HG03175 (cell line): ENCODE measurements around the gene HCN4.

ENCODE experiments used
- ATAC-seq: cut with Tn5 transposase; IDR thresholded peaks from one replicate; pipeline ENCODE4 v1.9.1; 2021; ENCODE audit warnings: mild to moderate bottlenecking, moderate library complexity; ENCODE audit not compliant: unreplicated experiment

HCN4 gene

GRCh38 chr15:73349191-73349590, 19.6 kb downstream of the HCN4 start:
- no peak for ATAC-seq

GRCh38 chr15:73346735-73347312, 21.9 kb downstream of the HCN4 start:
- no peak for ATAC-seq

GRCh38 chr15:73345658-73346057, 23.1 kb downstream of the HCN4 start:
- no peak for ATAC-seq

GRCh38 chr15:73344056-73344455, 24.7 kb downstream of the HCN4 start:
- ATAC-seq: no peak

- no peak for ATAC-seq
Measured at GRCh38 chr15:73341886-73342600, 26.7 kb downstream of the HCN4 start.

- no peak for ATAC-seq
Measured at GRCh38 chr15:73340502-73341192, 28.1 kb downstream of the HCN4 start.

- no peak for ATAC-seq
Measured at GRCh38 chr15:73338606-73339374, 30.0 kb downstream of the HCN4 start.

- ATAC-seq: no peak
Measured at GRCh38 chr15:73338058-73338457, 30.7 kb downstream of the HCN4 start.

GRCh38 chr15:73337187-73337586, 31.6 kb downstream of the HCN4 start:
- ATAC-seq: no peak

GRCh38 chr15:73336756-73337155, 32.0 kb downstream of the HCN4 start:
- ATAC-seq: no peak

- ATAC-seq: no peak
Measured at GRCh38 chr15:73335471-73335870, 33.3 kb downstream of the HCN4 start.

GRCh38 chr15:73335026-73335425, 33.7 kb downstream of the HCN4 start:
- ATAC-seq: no peak

- ATAC-seq: no peak
Measured at GRCh38 chr15:73334086-73334485, 34.7 kb downstream of the HCN4 start.

GRCh38 chr15:73333001-73333400, 35.8 kb downstream of the HCN4 start:
- ATAC-seq: no peak

- no peak for ATAC-seq
Measured at GRCh38 chr15:73331991-73332925, 36.5 kb downstream of the HCN4 start.

GRCh38 chr15:73331501-73331900, 37.3 kb downstream of the HCN4 start:
- no peak for ATAC-seq

GRCh38 chr15:73330206-73331051, 38.3 kb downstream of the HCN4 start:
- ATAC-seq: no peak

- ATAC-seq: no peak
Measured at GRCh38 chr15:73329501-73330200, 39.1 kb downstream of the HCN4 start.

GRCh38 chr15:73328981-73329380, 39.8 kb downstream of the HCN4 start:
- ATAC-seq: no peak
